Measurements from ENCODE around the gene ATF1.

The ATF1 gene

DNA sequence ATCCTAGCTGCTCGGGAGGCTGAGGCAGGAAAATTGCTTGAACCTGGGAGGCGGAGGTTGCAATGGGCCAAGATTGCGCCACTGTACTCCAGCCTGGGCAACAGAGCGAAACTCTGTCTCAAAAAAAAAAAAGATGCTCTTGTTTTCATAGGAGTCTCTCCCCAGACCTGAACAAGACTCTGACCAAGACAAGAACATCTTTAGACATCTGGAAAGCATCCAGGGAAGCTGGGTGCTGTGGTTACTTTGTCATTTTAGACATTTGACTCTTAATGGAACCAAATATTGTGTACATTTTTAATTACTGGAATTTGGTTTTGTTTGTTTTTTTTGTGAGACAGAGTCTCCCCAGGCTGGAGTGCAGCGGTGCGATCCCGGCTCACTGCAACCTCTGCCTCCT lies 21.1 kb upstream of the ATF1 start:
- Histone ChIP-seq H3K4me3 (no peak overlapping the region), H3K4me1 (no peaks in the 10 kb centered on the region), H3K27me3 (no peaks in the 10 kb centered on the region), H3K27ac (no peak overlapping the region), H3K9me3 (no peaks in the 10 kb centered on the region), H3K36me3 (peaks cover 59 to 97% (median 97%) of the 10 kb centered on the region in 3 donors)
- intact Hi-C loops (cut with DNase I; ENCODE audit: low total_unique reads), result no loop called here
- no peak for DNase-seq
- TF ChIP-seq CTCF (IDR thresholded peaks at IDR 0.05), result no peak

- Histone ChIP-seq H3K27me3 (no peaks in the 10 kb centered on the region), H3K4me3 (no peak overlapping the region), H3K9me3 (no peaks in the 10 kb centered on the region), H3K27ac (no peak overlapping the region), H3K4me1 (no peaks in the 10 kb centered on the region), H3K36me3 (peaks cover 39 to 79% (median 69%) of the 10 kb centered on the region in 3 donors)
- intact Hi-C loops (cut with DNase I; ENCODE audit: low total_unique reads), result no loop called here
- DNase-seq, result no peak
- no peak for TF ChIP-seq CTCF (IDR thresholded peaks at IDR 0.05)
Observed at GRCh38 chr12:50745861-50746260, 18.0 kb upstream of the ATF1 start.

DNA sequence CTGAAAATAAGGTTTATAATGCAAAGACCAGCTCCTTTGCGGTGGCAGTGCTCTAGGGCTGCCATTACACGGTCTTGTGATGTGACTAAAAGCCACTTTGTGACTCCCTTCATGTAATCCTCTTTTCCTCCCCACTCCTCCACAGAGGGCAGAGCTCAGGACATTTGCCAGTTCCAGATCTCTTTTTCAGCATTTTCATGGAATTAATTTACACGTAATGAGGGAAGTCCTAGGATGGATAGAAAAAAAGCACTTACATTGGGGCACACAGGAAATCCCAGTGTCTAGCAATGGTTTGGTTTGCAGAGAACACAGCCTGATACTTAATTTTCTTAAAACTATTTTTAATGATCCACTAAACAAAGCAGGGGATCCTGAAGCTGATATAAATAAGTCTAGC lies 17.5 kb upstream of the ATF1 start:
- Histone ChIP-seq H3K27ac (no peak overlapping the region), H3K36me3 (peaks cover 34 to 74% (median 64%) of the 10 kb centered on the region in 3 donors), H3K4me1 (no peaks in the 10 kb centered on the region), H3K9me3 (no peaks in the 10 kb centered on the region), H3K4me3 (no peak overlapping the region), H3K27me3 (no peaks in the 10 kb centered on the region)
- no peak for DNase-seq
- no peak for TF ChIP-seq CTCF (IDR thresholded peaks at IDR 0.05)
- intact Hi-C loops (cut with DNase I; ENCODE audit: low total_unique reads), result no loop called here

DNA sequence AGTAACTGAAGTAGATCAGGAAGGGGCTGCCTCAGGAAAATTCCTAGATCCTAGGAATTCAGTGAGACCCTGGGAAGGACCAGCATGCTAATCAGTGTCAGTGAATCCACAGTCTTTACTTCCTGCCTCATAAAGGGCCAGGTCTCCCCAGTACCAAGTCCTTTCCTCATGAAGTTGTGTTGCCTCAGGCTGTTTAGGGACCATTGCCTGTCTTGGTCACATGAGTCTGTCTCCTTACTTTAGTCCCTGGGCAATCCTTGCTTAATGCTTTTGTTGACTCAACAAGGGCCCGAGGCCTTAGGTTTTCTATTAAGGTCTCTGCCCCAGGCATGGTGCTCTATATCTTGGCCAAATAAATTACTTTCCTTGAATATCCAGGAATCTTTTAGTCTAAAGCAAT lies 16.1 kb upstream of the ATF1 start:
- no peak for TF ChIP-seq CTCF (IDR thresholded peaks at IDR 0.05)
- no peaks in the 10 kb centered on the region for H3K27me3 ChIP-seq
- H3K27ac ChIP-seq, result no peak overlapping the region
- peaks cover 21 to 60% (median 50%) of the 10 kb centered on the region in 3 donors for H3K36me3 ChIP-seq
- H3K4me3 ChIP-seq, result no peak overlapping the region
- no peaks in the 10 kb centered on the region for H3K9me3 ChIP-seq
- intact Hi-C loops (cut with DNase I; ENCODE audit: low total_unique reads), result no loop called here
- no peak for DNase-seq
- no peaks in the 10 kb centered on the region for H3K4me1 ChIP-seq

- Histone ChIP-seq H3K9me3 (no peaks in the 10 kb centered on the region), H3K4me3 (no peak overlapping the region), H3K4me1 (no peaks in the 10 kb centered on the region), H3K36me3 (peaks cover 11 to 43% (median 33%) of the 10 kb centered on the region in 3 donors), H3K27ac (no peak overlapping the region), H3K27me3 (no peaks in the 10 kb centered on the region)
- intact Hi-C loops (cut with DNase I; ENCODE audit: low total_unique reads), result no loop called here
- TF ChIP-seq CTCF (IDR thresholded peaks at IDR 0.05), result no peak
- no peak for DNase-seq
Observed at GRCh38 chr12:50749459-50749882, 14.4 kb upstream of the ATF1 start.

DNA sequence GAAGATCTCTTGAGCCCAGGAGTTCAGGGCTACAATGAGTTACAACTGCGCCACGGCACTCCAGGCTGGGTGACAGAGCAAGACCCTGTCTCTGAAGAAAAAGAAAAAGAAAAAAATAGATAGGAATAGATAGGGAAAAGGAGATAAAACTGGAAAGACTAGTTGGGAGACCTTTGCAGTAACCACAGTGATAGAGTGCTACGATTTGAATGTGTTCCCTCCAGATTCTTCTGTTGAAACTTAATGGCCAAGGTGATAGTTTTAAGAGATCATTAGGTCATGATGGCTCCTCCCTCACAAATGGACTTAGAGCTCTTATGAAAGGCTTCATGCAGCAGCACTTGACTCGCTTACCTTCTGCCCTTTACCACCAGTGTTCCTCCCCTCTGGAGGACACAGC lies 13.5 kb upstream of the ATF1 start:
- no peak overlapping the region for H3K4me3 ChIP-seq
- H3K27ac ChIP-seq, result no peak overlapping the region
- DNase-seq, result no peak
- no peak for TF ChIP-seq CTCF (IDR thresholded peaks at IDR 0.05)
- no peaks in the 10 kb centered on the region for H3K4me1 ChIP-seq
- intact Hi-C loops (cut with DNase I; ENCODE audit: low total_unique reads), result no loop called here
- no peaks in the 10 kb centered on the region for H3K9me3 ChIP-seq
- H3K27me3 ChIP-seq, result no peaks in the 10 kb centered on the region
- peaks cover 5 to 34% (median 24%) of the 10 kb centered on the region in 3 donors for H3K36me3 ChIP-seq
